NCI-H187 (cell line): Measurements from ENCODE around the gene UVSSA.

ENCODE experiments used
- DNase-seq, 2 experiments: peaks; one replicate each; lab custom pipeline; 2025; lab: John Stamatoyannopoulos, UW

UVSSA gene

DNA sequence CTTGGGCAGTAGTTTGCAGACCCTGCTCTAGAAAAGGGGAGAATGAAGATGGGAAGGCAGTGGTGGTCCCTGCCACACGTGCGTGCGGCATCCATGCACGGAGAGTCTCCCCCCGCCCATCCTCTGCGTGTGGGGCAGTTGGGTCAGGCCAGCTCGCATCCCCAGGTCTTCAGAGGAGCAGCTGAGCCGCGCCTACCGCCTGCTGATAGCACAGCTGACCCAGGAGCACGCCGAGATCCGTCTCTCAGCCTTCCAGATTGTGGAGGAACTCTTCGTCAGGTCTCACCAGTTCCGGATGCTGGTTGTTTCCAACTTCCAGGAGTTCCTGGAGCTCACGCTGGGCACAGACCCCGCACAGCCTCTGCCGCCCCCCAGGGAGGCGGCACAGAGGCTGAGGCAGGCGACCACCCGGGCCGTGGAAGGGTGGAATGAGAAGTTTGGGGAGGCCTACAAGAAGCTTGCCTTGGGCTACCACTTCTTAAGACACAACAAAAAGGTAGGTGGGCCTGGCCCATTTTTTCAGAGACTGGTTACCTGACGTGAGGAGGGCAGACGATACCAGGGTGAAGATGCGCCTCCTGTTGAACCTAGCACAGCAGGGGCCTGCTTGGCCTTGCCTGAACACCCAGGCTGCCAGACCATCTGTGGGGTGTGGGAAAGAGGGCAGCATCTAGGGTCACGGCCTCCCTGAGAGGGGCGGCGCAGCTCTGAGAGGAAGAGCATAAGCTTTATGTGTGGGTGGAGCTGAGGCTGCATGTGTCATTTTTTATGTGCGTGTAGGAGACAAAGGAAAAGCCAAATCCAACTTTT lies 2.6 kb downstream of the UVSSA start:
- no peak for DNase-seq

DNA sequence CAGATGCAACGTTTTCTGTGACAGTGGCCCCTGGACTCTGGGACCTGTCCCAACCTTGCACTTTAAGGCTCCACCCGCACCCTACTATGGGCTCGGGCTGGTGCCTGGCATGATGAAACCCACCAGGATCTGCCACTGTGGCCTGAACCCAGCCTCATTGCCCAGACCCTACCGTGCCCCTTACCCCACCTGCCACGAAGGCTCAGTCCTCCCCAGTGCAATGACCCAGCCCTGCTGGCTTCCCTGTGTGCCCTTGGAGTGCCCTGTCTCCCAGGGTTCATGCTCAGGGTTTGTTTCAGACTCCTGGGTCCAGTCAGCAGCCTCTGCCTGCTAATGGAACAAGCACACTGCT lies 3.1 kb downstream of the UVSSA start:
- DNase-seq: no peak

DNA sequence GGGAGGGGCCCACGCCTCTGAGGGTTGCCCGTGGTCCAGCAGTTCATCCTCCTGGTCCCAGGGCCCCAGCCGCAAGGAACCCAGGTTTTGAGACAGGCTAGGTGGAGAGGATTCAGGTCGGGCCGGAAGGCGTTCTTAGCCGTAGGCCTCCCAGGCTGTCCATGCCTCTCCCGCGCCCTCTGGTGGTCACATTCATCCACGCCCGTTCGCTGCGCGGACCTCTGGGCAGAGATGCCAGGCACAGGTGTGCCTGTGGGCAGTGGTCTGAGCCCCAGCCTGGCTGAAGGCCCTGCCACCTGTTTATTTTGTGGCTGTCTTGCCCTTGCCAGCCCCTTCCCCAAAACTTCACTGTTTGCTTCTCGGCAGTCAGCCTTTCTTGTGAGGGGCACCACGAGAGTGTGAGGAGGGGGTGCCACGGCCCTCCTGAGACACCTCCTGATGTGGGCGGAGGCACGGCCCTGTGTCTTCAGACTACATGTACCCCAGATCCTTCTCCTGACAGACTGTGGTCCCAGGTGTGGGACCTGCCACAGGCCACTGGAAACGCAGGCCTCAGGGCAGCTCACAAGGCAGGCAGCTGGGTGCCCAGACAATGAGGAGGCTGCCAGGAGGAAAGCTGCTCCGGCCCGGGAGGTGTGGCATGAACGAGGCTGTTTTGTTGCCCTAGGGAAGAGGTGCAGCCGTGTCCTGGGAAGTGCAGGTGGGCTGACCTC lies 5.0 kb downstream of the UVSSA start:
- DNase-seq: peak; percentile 72 to 82

DNA sequence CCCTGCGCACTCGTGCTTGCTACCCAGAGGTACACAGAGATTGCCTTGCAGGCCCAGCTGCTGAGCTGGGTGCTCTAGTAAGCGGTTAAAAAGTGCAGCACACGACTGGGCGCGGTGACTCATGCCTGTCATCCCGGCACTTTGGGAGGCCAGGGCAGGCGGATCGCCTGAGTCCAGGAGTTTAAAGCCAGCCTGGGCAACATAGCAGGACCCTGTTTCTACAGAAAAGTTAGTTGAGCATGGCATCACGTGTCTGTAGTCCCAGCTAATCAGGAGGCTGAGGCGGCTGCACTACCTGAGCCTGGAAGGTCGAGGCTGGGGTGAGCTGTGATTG lies 5.5 kb downstream of the UVSSA start:
- no peak for DNase-seq

DNA sequence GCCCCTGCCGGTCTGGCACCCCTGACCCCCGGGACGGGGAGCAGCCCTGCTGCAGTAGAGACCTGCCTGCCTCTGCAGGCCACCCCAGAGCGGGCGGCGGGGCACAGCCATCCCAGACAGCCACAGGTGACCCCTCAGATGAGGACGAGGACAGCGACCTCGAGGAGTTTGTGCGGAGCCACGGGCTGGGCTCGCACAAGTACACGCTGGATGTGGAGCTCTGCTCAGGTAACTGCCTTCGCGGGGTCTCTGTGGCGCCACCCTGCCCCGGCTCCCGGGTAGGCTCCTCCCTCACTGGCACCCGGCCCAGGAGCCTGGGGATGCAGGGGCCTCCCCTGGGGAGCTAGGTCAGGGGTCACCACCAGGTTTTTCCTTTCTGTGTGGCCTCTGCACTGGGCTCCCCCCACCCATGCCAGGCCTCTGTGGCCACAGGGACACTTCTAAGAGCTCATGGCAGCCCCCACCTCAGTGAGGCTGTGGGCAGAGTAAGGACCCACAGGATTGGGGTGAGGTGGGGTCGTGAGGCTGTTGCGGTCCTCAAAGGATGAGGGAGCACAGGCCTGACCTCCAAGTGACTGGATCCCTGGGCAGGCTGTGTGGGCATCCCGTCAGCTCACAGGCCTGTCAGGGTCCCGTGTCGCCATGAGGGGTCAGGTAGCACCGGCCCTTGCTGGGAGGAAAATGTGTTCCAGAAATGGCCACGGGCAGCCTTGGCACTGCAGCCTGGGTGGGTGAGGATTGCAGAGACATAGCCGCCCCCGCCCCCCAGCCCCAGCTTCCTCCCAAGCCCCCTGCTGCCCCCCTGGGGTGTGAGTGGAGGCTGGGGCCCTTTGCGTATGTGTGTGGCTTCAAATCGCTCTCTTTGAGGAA lies 6.4 kb downstream of the UVSSA start:
- no peak for DNase-seq

DNA sequence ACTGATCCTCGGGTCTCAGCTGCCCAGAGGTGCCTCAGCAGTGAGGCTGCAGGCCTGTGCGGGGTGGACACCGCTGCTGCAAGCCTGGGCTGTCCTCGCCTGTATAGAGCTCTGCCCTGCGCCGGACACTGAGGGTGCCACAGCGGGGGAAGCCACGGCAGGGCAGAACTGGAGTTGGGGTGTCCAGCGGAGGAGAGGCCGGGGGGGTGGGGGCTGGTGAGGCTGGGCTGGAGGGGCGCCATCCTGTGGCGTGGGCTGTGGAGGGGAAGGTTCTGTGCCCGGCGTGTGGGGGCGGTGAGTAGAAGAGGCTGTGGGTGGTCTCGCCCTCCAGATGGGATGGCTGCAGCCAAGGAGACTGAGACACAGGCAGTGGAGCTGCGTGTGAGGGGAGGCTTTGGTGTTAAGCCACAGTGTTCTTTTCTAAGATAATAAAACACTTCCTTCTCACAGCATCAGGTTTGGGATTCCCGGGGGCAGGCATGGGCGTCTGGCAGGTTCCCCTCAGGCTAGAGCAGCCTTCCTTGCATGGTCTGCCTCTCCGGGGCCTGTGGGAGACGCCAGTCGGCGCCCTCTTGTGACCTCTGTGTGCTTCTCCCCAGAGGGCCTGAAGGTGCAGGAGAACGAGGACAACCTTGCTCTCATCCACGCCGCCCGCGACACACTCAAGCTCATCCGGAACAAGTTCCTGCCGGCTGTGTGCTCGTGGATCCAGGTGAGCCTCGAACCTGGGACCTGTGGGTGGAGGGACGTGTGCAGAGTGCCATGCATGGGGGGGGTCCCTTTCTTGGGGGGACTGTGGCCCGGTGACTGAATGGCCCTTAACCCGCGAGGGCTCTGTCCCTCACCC lies 7.4 kb downstream of the UVSSA start:
- no peak for DNase-seq

DNA sequence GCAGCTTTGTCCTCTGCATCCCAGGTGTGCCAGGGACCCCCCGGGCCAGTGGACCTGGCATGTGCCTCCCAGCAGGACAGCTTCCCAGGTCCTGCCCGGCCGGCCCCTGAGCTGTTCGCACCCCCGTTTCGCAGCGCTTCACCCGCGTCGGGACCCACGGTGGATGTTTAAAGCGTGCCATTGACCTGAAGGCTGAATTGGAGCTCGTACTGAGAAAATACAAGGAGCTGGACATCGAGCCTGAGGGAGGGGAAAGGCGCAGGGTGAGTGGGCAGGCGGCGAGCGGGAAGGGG lies 7.9 kb downstream of the UVSSA start:
- no peak for DNase-seq

DNA sequence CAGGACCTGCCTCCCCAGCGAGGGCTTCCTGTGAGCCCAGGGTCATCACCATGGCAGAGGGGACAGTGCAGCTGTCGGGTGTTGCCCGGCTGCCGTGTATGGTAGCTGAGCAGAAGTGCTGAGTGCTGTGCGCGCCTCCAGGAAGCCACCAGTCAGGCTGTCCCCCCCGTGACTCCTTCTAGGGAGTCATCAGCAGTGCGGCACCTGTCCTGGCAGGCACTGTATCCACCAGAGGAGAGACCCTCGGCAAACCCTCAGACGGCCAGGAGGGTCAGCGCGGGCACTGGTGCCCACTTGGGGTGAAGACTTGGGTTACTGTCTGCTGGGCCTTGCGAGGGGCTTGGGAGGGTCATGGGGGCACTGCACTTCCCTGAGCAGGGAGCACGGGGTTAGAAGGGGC lies 8.4 kb downstream of the UVSSA start:
- DNase-seq: no peak

DNA sequence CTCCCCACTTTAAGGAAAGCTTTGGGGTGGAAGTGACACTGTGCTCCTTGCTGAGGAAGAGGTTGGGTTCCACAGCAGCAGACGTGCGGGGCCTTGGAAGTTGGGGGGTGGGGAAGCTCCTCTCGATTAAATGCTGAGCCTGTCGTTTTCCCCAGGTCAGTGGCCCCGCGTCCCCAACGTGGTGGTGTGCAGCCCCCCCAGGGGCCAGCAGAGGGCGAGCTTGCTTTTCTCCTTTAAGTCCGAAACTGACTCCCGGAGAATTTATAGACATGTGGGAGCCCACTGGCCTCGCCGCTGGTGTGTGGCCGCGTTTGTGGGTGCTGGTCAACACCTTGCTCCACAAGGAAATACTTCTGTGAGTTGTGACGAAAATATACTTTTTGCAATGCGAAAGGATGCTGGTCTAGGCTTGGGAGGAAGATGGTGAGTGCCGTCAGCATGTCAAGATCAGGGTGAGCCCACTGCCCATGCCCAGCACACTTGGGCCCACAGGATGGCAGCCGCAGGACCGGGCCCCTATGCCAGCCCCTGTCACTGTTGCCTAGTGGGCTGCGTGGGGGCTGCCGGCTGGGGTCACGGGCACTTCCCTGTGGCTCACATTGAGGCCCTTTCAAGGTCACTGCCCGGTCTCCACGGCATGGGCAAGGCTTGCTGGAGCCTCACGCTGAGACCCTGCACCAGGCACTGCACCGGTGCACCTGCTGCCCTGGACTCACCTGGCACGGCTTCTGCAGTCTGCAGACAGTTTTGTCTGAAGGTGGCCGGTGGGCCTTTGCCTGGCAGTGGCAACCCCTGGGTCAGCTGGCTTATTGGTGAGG lies 9.4 kb downstream of the UVSSA start:
- DNase-seq: no peak

DNA sequence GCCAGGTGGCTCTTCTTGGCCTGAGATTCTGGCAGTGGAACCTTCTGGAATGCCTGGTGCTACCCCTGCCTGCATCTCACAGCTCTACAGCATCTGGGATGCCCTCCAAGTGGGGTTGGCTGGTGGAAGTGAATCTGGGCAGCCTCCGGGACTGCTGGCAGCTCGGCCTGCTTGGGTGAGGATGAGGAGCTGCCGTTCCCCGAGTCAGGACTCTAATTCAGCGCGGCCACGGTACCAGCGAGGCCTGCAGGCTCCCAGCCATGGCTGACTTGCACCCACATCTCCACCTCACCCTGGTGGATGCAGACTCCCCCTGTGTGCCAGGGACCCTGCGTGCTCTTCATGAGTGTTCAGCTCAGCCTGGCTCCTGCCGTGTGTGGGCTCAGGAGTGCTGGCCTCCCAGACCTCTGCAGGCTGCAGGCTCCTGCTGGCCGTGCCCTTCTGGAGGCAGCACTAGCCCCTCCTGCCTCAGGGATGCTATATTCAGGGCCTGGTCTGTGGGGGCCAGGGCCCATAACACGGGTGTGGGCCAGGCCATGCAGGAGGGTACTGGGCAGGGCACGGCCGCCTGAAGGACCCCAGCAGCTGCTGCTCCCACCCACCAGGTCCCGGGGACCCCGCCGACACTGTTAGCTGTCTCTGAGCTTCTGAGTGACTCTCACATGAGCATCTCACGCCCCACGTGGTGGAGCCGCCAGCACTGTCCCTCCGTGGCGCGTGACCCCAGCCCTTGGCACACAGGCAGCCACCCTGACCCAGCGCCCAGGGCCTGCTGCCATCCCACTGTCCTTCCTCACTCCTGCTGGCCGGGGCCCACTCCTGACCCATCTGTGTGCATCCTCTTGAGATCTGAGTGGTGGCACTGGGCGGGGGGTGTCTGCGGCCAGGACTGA lies 10.6 kb downstream of the UVSSA start:
- no peak for DNase-seq

DNA sequence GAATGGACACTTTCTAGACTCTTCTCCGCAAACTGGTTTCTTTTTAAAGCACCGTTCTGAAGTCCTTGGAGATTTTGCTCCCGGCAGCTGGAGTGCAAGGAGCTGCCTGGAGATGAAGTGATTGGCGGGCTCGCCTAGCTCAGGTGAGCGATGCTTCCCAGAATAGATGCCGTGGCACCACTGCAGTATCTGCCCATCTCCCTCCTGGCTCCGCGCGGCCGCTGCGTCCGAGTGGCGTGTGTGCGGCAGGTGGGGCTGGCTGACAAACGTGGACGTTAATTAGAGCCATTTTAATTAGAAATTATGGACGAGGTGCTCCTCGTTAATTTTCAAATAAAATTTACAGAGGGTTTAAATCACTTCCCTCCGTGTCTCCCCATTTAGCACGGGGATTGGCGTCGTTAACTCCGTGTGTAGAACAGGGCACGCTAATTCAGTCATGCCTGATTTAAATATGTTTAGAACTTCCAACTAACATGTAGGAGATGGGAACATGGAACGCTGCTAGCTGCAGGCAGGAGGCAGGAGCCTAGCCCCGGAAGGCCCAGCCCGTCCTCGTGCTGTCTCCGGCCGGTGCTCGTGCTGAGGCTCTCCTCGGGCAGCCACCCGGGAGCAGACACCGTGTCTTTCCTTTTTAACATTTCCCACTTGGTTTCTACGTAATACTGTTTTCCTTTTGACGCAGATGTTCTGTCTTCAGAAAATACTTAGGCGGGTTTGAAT lies 11.6 kb downstream of the UVSSA start:
- DNase-seq: no peak

DNA sequence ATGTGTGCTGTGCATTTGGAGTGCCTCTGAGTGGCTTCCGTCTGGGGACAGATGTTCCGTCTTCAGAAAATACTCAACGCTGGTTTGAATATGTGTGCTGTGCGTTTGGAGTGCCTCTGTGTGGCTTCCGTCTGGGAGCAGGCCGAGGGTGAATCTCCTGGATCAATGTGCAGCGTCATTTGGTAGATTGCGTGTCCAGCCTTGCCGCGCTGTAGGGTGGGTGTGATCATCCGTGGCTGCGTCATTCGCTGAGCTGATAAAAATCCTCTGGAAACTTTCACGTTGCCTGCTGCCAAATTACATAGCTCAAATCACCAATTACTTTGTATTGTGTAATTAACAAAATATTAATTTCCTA lies 12.1 kb downstream of the UVSSA start:
- peak; percentile 20 to 42 for DNase-seq

DNA sequence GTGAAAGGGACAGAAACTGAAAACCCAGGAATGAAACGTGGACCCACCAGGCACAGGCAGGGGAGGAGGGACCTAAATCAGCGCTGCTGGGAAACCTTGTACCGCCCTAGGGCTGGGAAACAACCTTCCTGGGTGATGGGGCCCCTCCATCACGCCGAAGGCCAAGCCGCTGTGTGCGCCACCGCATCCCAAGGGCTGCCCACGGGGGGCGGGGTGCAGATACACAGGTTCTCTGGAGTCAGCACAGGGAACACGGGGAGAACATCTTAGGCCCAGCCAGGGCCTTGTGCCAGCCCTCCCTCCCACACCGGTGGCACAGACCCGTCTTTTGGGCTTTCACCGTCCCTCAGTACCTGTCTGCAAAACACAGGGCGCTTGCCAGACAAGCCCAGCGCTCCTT lies 13.0 kb downstream of the UVSSA start:
- DNase-seq: no peak

DNA sequence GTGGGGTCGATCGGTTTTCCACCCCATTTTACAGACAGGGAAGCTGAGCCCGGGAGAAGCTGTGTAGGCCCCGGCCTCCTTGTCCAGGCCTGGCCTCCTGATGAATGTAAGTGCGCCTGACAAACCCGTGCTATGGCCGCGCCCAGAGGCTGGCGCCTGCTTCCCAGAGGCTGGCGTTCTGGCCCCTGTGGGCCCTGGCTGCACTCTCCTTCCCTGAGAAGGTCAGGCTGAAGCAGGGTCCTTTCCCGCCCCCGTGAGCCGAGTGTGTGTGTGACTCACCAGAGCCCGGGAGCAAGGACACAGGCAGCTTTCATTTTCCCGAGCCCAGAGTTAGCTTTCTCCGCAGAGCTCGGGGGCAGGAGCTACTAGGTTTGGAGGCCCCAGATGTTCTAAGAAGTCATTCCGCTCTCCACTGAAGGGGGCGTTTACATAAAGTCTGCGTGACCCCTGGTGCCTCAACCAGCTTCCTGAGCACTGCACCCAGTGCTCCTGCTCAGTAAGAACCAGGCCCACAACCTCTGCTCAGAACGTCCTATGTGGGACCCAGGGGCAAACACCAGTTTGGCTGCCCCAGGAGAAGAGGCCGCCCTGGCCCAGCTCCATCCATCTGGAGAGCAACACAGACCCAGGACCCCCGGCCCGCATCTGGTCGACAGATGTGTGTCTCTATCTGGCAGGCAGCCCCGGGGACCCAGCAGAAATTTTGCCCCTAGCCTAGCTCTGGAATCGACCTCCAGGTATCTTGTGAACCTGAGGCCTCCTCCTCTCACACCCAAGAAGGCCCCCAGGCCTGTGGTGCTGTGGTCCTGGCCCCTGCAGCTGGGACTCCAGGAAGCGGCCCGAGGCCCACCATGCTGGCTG lies 13.6 kb downstream of the UVSSA start:
- no peak for DNase-seq

DNA sequence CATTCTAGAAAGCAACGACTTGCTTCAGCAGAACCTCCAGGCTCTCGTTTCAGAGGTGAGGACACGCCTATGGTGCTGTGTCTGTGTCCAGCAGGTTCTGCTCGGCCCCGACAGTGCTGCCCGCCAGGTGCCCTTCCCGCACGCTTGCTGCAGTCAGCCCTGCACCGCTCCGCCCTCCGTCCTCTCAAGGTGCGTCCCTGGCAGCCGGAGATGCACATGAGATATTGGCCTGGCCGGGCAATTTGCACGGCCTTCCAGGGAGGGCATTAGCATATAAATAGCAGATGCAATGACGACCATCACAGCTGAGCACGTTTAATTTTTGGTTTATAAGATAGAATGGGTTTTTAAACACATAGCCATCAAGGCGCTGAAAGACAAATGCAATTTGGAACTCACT lies 14.4 kb downstream of the UVSSA start:
- no peak for DNase-seq

DNA sequence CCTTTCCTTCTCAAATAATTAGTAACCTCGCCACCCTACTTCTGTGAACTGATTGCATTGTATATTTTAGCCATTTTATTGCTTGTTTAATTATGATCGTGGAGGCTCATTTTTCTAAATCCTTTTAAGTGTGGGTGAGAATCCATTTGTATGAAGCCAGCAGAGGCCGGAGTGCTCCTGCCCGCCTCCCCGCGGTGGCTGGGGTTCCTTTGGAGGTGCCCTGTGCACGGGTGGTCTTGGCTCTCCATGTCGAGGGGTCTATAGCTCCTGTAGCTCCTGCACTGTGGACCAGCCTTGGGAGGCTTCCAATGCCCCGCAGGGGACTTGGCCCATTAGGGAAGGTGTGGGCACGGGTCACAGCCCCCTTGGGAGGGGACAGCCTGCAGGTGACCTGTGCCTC lies 15.0 kb downstream of the UVSSA start:
- no peak for DNase-seq

DNA sequence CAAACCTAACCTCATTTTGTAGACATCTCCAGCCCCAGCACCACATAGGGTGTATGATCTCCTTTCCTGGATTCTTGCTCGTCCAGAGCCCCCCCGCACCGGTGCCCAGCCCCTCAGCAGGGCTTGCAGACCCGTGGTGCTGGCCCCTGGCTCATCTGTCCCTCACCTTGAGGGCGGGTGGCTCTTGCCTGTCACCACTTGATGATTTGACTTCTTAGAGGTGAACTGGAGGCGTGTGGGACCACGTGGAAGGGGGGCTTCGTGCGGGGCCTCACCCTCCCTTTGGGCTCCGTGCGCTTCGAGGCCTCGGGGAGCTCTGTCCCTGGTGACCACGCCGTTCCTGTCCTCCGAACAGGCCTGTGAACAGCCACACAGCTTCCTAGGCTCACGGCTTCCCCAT lies 15.5 kb downstream of the UVSSA start:
- DNase-seq: no peak

DNA sequence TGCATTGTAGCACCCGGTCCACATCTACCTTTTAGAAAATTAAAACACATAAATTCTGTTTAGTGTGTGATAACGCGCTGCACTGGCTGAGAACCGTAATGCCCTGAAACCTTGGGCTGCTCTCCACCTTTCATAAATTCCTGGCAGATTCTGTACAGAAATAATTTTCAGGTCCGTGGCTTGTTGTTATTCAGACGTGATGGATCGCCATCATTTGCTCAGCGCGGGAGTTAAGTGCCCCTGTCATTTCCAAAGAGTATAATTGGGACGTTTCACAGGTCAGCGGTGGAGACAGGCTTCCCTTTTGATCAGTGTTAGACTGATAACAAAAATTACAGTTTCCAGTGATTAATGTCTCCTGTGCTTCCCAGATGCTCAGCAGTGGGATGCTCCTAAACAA lies 16.5 kb downstream of the UVSSA start:
- DNase-seq: no peak

DNA sequence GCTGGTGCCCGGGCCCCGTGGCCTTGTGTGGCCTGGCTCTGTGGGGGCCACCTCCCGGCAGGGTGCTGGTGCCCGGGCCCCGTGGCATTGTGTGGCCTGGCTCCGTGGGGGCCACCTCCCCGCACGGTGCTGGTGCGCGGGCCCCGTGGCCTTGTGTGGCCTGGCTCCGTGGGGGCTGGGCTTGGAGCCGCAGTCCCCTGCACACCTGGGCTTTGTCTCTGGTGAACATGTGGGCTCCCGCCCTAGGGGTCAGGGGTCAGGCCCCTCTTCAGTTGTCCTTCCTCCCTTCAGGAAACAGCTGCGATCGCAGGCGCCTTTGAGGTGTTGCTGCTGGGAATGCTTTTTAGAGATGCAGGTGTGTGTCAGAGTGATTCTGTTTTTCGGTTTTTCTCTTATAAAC lies 17.2 kb downstream of the UVSSA start:
- no peak for DNase-seq
